ENCODE results near the gene MYH1.

The MYH1 gene

GRCh38 chr17:10482252-10482651 is 36.1 kb downstream of the MYH1 start:
- DNase-seq, result no peak

- no peak for DNase-seq
These were observed 40.6 kb downstream of the MYH1 start for GRCh38 chr17:10477701-10478100.

GRCh38 chr17:10474536-10474935 is 43.8 kb downstream of the MYH1 start:
- no peak for DNase-seq

GRCh38 chr17:10471858-10472257 is 46.5 kb downstream of the MYH1 start:
- DNase-seq, result no peak

- DNase-seq, result no peak
These were observed 48.9 kb downstream of the MYH1 start, which contains the start of gene MYH4 for GRCh38 chr17:10469459-10469858. Gene MYH4 (minus strand): TSS chr17:10469559. CDS start chr17:10466745, 2,814 bp downstream.

- DNase-seq, result no peak
These were observed 54.9 kb downstream of the MYH1 start for GRCh38 chr17:10463402-10463801.

- no peak for DNase-seq
These were observed 58.3 kb downstream of the MYH1 start for GRCh38 chr17:10460062-10460461.

GRCh38 chr17:10458701-10459100 is 59.6 kb downstream of the MYH1 start:
- no peak for DNase-seq

GRCh38 chr17:10457952-10458351 is 60.4 kb downstream of the MYH1 start:
- no peak for DNase-seq

GRCh38 chr17:10447026-10447931 is 71.1 kb downstream of the MYH1 start:
- DNase-seq, result no peak
